PFSK-1 (cell line): ENCODE data around the gene ADAM17.

Experiments used
- POLR2AphosphoS5 ChIP-seq: IDR thresholded peaks from 2 replicates; pipeline ENCODE4 v1.6.1; 2012; ENCODE audit warnings: low read depth, mild to moderate bottlenecking, control low read depth, low read length, moderate library complexity
- SIN3A ChIP-seq: IDR thresholded peaks from 2 replicates; pipeline ENCODE4 v1.6.1; 2012; ENCODE audit warnings: mild to moderate bottlenecking, low read length, moderate library complexity, borderline replicate concordance; ENCODE audit not compliant: insufficient read depth
- TF ChIP-seq, protein P1 (sequence below), 2 experiments: IDR thresholded peaks; 2 replicates each; pipeline versions ENCODE4 v1.6.1 to v1.8.0; 2011 to 2012; ENCODE audit warnings: low read depth in 2 of 2, low read length in 2 of 2, control low read depth in 1 of 2, inconsistent platforms in 1 of 2, mild to moderate bottlenecking in 1 of 2, moderate library complexity in 1 of 2; ENCODE audit not compliant: insufficient read depth in 1 of 2

DNA sequence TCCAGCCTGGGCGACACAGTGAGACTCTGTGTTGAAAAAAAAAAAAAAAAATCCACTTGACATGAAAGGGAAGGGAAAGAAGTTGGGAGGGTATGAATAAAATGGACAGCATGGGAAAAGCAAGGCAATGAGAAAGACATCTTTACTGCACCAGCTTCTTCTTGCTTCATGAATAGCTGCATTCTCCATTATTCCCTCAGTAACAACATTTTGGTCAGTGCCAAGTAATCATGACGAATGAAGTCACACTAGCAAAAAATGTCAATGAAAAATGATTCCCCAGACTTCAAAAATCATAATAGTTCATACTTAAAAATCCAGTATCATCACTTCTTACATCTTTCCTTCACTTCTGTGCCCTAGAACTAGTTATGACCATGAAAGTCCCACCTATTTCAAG lies 30.4 kb downstream of the ADAM17 start:
- TF ChIP-seq SIN3A (no peak), POLR2AphosphoS5 (no peak)
- TF ChIP-seq, protein P1, sequence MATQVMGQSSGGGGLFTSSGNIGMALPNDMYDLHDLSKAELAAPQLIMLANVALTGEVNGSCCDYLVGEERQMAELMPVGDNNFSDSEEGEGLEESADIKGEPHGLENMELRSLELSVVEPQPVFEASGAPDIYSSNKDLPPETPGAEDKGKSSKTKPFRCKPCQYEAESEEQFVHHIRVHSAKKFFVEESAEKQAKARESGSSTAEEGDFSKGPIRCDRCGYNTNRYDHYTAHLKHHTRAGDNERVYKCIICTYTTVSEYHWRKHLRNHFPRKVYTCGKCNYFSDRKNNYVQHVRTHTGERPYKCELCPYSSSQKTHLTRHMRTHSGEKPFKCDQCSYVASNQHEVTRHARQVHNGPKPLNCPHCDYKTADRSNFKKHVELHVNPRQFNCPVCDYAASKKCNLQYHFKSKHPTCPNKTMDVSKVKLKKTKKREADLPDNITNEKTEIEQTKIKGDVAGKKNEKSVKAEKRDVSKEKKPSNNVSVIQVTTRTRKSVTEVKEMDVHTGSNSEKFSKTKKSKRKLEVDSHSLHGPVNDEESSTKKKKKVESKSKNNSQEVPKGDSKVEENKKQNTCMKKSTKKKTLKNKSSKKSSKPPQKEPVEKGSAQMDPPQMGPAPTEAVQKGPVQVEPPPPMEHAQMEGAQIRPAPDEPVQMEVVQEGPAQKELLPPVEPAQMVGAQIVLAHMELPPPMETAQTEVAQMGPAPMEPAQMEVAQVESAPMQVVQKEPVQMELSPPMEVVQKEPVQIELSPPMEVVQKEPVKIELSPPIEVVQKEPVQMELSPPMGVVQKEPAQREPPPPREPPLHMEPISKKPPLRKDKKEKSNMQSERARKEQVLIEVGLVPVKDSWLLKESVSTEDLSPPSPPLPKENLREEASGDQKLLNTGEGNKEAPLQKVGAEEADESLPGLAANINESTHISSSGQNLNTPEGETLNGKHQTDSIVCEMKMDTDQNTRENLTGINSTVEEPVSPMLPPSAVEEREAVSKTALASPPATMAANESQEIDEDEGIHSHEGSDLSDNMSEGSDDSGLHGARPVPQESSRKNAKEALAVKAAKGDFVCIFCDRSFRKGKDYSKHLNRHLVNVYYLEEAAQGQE (IDR thresholded peaks at IDR 0.05; ENCODE audit: insufficient read depth in 1 of 2, low read depth in 2 of 2, low read length in 2 of 2): no peak
